Caki2 (cell line): ENCODE measurements around the gene RABGAP1L. TPM values are rescaled to one million over a fixed set of nuclear protein-coding genes. Genes with fewer than 3 reads are reported as not detected.
"Not testable (repeated sequence)": the region's sequence is repeated elsewhere in the genome, so short reads cannot be mapped to it uniquely, and the experiment has no call there.

Source experiments
- DNase-seq: peaks from one replicate; pipeline ENCODE4 v3.0.0-alpha.2; 2015; ENCODE audit warnings: low read depth
- in situ Hi-C: cut with HindIII; loops from 2 replicates; pipeline ENCODE4 v1.10.0; 2016; ENCODE audit warnings: low sequenced_read_pairs, low pct_unique_long_range_greater_than_20kb, mixed read lengths
- total RNA-seq: library from RNA; depleted of rRNA; stranded (reverse); fragments of >200 nt; shearing (Covaris generic); gene quantifications from 2 replicates; pipeline ENCODE4 v1.2.3, GENCODE V29; 2014; ENCODE audit warnings: low replicate concordance

The RABGAP1L gene
- total RNA-seq, 1 experiment from 2014 or later, result 6.8 TPM

DNA sequence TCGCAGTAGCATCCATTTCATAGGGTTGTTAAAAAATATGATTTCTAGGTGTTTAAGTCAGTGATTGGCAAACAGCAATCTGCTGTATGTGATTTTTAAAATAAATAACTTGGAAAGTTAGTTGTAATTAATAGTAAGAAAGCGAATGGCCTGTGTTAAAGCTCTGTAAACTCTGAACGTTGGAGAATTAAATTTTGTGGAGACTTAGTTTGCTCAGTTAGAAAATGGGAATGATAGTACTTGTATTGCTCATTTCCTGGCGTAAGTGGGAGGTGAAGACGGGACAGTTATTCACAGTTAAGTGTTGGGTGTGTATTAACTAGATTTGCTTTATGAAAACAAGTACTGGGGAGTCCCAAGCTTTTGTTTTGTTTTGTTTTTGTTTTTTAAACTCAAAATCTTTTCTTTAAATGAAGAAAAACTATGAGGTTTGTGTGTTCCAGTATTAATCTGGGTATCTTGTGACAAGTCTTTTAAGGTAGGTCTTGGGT is 841.4 kb downstream of the RABGAP1L start:
- no peak for DNase-seq
- in situ Hi-C loops, result loop anchor here (5.0 kb wide), 1 partner anchor 213 kb away; no protein-coding TSS in a partner anchor

DNA sequence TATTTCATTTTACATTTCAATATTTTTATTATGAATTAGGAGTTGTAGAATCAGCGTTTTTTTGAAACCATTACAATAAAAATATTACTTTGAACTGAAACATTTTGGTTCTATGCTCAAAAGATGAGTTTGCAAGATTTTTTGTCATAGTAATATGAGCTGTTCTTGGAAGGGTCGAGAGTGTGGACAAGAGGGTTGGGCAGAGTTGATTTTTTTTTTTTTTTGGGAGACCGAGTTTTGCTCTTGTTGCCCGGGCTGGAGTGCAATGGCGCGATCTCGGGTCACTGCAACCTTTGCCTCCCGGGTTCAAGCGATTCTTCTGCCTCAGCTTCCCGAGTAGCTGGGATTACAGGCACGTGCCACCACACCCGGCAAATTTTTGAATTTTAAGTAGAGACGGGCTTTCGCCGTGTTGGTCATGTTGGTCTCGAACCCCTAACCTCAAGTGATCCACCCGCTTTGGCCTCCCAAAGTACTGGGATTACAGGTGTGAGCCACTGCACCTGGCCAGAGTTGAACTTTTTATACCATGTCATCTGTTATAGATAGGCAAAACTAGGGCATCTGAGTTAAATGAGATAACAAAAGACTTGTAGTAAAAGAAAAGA is 843.7 kb downstream of the RABGAP1L start:
- DNase-seq, result no peak

DNA sequence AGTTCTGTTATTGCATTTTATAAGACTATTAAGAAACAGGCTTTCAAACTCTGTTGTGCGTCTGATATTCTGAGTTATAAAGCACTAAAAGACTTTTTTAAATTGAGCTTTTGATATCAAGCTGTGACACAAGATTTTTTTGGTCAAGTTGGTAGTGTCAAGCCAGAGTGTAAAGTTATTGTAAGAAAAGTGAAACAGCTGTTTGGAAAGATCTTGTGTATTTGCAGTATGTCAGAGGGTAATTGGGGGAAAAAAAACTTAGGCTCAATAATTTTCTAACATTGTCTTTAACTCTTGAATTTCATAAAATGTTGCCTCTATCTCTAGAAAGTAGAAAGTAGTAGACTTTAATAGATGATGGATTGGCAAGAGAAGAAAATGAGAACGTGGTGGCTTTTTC is 844.2 kb downstream of the RABGAP1L start:
- DNase-seq, result no peak
- in situ Hi-C loops, result loop anchor here (5.0 kb wide), 1 partner anchor 216 kb away; no protein-coding TSS in a partner anchor

More for the DNA sequence above, 843.7 kb downstream of the RABGAP1L start:
- in situ Hi-C loops, result loop anchor here (5.0 kb wide), 1 partner anchor 216 kb away; no protein-coding TSS in a partner anchor

DNA sequence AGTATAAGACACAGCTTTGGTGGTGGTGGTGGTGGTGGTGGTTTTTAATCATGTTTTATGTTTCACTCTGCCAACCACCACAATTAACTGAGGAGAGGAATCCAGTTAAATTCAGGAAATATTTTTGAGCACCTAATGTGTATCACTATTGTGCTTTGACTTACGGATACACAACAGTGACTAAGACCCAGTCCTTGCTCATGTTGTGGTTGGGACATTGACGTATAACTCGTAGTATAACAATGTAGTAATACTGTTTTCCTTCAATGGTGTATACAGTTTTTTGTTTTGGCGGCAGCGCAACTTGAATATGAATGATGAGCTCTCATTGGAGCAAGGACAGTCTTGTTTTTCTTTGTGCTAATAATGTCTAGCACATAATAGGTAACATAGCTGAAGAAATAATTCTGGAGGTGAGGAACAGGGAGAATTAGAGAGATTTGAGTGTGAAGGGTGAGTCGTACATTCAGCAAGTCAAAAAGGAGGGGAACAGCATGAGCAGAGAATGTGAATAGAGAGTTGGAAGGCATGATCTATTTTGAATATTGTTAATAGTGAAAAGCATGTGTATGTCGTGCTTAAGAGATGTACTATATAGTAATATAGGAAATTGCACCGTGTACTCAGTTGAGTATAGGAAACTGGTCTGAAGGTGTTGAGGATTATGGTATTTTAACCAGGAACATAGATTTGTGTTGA is 845.9 kb downstream of the RABGAP1L start:
- in situ Hi-C loops, result no loop called here
- no peak for DNase-seq

DNA sequence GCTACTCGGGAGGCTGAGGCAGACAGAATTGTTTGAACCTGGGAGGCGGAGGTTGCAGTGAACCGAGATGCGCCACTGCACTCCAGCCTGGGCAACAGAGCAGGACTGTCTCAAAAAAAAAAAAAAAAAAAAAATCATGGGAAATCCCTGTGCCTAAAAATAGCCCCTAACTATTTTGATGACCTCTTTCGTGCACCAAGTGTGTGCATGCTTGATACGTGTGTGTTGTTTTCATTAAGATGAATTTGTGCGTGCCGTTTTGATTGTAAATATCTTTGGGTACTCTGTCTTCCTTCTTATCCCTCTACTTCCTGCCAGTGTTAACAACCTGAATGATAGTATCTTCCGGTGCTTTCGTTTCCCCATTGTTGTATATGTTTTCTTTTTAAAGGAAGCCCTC is 850.2 kb downstream of the RABGAP1L start:
- in situ Hi-C loops, result no loop called here

DNA sequence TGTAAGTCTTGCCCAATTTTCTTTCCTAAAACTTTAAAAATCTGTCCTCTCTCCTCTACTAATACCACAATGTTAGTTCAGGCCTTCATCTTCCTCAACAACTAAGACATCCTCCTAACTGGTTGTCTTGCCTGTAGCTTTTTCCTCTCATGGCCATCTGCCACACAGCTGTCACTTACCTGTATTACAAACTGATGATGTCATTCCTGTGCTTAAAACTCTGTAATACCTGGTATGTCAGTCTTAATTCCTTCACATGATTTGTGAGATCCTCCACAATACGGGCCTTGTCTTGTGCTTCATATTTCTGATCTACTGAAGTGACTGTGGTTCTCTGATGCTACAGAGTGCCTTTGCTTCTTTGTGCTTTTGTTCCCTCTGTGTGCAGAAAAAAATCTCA is 854.1 kb downstream of the RABGAP1L start:
- in situ Hi-C loops, result no loop called here
- DNase-seq, result no peak

More for the DNA sequence above, 850.2 kb downstream of the RABGAP1L start:
- no peak for DNase-seq

DNA sequence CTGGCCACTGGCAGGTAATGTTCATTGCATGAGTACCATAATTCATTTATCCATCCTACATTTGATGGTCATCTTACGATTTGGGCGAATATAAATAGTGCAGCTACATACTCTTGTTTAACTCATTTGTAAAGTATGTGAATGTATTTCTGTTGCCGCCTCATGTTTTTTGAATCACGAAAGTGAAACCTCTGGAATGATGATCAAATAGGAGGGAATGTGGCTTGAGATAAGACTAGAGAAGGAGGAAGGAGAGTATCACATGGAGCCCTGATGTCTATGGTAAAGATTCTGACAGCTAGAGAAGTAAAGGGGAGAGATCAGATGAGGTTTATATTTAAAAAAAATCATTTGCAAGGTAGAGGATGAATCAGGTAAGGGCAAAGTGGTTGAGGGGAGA is 855.9 kb downstream of the RABGAP1L start:
- DNase-seq, result no peak
- in situ Hi-C loops, result no loop called here

DNA sequence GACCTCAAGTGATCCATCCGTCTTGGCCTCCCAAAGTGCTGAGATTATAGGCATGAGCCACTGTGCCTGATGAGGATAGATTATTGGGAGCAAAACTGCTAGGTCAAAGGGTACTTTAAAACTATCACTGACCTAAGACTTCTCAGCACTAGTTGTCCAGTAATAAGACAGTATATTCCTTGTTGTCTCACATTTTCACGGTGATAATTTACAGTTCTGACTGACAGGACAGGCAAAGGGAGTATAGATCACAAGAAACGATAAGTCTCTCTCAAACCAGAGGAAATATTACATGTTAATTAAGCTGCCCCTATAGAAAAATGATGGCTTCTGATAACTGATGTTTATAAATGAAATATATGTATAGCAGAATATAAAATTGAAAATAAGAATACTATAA is 860.2 kb downstream of the RABGAP1L start:
- in situ Hi-C loops, result no loop called here
- no peak for DNase-seq

DNA sequence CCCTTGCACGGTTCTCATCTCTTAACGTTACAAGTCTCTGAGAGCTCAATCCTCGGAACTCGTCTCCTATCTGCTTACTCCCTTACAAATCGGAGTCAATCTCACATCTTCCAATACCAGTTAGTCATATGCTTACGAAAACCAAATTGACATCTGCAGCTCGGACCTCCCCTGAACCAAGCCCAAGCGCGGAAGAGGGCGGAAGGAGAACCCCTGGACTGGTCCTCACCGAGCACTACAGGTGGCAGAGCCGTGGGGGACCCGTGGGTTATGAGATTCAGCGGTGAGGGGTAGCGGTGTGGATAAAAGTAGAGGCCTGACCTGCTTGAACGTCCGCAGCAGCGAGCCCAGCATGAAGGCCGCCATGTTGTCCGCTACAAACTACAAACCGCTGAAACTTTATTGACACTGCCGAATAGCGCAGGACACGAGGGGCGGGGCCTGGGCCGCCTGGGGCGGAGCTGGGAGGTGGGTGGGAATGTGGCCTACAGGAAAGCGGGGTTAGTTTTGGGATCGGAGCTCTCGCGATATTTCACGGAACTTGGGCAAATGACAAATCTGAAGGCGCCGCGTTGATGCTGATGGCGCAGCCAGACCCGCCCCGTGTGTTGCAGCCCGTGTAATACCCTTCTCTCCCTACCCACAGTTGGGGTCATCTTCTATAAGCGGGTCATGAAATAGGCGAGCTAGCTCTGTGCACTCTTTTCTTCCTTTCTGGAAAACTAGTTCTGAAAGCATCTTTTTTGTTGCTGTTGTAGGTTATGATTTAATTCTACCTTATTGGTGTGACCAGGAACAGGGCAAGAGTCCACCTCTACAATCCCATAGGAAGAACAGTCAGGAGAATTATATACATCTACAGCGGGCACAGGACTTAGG is 864.0 kb downstream of the RABGAP1L start, which contains the start of gene MRPS14:
TSS of gene MRPS14 (minus strand) at position 383 of the 879 bp plus-strand sequence. CDS start at position 366, 17 bp downstream.
- in situ Hi-C loops, result no loop called here
- peak; percentile 93 for DNase-seq

DNA sequence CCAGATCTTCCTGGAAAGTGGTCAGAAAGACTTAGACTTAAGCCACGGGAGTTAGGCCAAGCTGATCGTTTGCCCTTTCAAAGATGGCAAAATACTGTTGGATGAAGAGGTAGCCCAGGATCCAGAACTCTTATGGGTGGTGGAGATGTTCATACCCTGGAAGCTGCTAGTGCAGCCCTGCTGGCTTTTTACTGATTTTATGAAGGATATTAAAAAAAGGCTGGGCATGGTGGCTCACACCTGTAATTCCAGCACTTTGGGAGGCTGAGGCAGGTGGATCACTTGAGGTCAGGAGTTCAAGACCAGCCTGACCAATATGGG is 864.6 kb downstream of the RABGAP1L start:
- DNase-seq, in situ Hi-C loops: not testable (repeated sequence)

DNA sequence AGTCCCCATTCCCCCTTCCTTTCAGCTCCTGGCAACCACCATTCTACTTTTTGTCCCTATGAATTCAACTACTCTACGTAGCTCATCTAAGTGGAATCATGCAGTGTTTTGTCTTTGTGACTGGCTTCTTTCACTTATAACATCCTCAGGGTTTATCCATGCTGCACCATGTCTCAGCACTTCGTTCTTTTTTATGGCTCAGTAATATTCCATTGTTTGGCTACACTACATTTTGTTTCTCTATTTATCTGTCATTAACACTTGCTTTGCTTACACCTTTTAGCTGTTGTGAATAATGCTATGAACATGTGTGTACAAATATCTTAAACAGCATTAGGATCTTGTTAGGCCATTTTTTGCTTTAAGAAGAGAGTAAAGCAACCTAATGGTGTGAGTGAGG is 865.5 kb downstream of the RABGAP1L start:
- in situ Hi-C loops, result no loop called here
- no peak for DNase-seq

DNA sequence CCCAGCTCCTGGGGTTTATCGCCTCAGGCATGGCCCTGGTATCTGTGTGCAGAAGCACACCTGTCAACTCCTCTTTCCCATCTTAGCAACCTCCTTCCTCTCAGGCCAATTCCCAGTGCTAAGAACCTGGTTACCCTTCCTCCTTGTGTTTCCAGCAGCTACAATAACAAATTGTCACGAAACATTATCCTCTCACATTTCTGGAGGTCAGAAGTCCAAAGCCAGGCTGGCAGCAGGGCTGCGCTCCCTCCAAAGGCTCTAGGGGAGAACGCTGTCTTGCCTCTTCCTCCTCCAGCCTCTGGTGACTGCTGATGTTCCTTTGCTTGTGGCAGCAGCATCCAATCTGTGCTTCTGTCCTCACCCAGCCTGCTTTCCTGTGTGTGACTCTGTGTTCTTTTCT is 874.6 kb downstream of the RABGAP1L start:
- in situ Hi-C loops, result no loop called here
- no peak for DNase-seq

DNA sequence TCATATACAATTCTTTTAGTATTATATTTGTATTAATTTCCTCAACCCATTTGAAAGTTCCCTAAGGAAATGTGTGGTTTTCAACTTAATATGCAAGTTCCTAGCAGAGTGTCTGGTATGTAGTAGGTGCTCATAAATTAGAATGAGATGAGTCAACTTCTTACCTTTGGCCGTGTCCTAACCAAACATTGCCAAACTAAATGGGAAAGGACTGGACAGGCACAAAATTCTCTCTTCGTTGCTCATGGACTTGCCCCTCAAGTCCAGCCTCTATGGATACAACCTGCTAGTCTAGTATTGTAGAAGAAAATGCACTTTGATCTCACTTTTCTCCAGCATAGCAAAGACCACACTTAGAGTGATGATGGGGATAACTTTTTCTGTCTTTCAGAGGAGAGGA is 875.5 kb downstream of the RABGAP1L start:
- DNase-seq, result no peak
- in situ Hi-C loops, result no loop called here

DNA sequence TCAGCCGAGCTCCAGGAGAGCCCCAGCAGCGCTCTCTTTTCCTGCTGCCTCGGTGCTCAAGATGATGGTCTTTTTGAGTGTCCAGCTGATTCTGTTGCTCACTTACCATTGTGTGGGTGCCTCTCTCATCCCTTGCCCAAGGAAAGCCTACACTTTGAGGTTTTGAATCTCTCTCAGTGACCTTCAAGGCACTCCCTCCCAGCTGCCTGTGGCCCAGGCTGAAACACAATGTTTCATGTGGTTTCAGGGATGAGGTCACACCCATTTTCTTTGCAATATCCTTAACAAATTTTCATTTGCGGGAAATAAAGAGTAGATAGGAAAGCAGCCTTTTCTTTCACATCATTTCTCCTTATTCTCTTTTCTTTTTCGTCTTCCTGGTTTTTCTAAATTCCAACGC is 876.5 kb downstream of the RABGAP1L start:
- in situ Hi-C loops, result no loop called here
- no peak for DNase-seq

DNA sequence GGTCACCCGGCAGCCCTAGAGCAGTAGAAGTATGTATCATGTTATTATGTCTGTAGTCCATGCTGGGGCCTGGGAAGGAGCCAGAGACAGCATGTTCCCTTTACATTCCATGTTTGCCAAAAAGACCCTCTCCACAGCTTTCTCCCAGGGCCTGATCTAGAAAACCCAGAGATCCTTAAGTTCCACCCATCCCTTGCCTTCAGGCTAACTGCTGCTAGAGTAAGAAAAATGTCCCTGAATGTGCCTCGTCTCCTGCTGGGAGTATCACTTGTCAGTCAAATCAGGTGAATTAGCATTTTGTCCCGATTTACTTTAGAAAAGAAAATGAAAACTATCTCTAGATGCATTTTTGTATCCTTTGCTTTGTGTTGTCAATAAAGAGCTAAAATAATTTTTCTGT is 877.2 kb downstream of the RABGAP1L start:
- in situ Hi-C loops, result no loop called here
- DNase-seq, result no peak

DNA sequence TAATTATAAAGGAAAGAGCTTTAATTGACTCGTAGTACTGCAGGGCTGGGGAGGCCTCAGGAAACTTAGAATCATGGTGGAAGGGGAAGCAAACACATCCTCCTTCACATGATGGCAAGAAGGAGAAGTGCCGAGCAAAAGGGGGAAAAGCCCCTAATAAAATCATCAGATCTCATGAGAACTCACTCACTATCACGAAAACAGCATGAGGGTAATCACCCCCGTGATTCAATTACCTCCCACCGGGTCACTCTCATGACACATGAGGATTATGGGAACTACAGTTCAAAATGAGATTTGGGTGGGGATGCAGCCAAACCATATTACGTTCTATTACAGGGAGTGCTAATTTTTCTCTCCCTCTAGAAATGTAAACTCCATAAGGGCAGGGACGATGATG is 878.1 kb downstream of the RABGAP1L start:
- in situ Hi-C loops, result no loop called here
- no peak for DNase-seq

DNA sequence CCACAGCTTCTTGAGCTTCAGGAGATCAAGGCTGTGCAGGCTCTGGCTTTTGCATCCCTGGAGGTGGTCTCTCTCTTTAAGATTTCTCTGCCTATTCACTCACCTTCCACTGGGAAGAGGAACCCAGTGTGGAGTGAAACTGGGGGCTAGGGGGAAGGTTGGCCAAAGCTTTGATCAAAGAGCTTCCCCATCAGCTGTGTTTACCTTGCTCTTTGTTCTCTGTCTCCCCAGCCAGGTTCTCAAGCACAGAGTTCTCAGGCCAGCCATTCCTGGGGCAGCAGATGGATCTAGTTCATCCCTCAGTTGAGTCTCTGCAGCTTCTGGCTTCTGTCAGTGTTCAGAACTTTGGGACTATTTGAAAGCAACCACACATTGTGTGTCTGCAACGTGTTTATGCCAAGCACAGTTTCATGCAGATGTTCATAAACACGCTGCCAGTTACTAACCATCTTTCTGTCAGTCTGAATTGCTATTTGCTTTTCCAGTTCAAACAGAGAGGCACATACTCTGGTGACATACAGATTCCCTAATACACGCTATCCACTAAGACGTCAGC is 881.1 kb downstream of the RABGAP1L start:
- in situ Hi-C loops, result no loop called here
- DNase-seq, result no peak

DNA sequence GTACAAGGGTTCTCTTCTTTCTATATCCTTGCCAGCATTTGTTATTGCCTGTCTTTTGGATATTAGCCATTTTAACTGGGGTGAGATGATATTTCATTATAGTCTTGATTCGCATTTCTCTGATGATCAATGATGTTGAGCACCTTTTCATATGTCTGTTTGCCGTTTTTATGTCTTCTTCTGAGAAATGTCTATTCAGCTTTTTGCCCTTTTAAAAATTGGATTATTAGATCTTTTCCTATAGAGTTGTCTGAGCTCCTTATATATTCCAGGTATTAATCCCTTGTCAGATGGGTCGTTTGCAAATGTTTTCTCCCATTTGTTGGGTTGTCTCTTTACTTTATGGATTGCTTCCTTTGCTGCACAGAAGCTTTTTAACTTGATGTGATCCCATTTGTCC is 883.3 kb downstream of the RABGAP1L start:
- no peak for DNase-seq
- in situ Hi-C loops, result no loop called here

DNA sequence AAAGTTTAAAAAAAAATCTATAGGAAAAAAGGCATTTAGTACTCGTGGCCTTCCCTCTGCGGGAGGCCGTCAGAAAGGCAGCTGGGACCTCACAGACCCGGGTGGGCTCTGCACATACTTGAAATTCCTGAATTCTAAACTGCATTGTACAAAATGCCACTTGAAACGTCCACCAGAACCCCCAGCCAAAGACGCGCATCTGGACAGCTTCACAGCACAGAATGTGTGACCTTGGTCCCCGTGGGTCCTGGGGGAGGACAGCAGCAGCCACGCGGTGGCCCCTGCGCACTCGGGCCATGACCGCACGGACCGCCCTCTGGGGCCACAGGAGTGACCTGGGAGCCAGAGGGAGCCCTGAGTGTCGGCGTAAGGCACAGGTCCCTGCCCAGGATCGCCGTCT is 884.5 kb downstream of the RABGAP1L start:
- DNase-seq, result no peak
- in situ Hi-C loops, result no loop called here
